Bronchial epithelial cell (primary cell): ENCODE results near the gene C1orf87. TPM values are rescaled to one million over a fixed set of nuclear protein-coding genes. Genes with fewer than 3 reads are reported as not detected.
A peak's percentile ranks its signal among the peaks of the same experiment; 100 is the strongest.
"Not testable (repeated sequence)": the region's sequence is repeated elsewhere in the genome, so short reads cannot be mapped to it uniquely, and the experiment has no call there.

Experiments
- DNase-seq: peaks from one replicate; pipeline ENCODE4 v3.0.0-alpha.2; 2010; ENCODE audit warnings: low read depth
- FAIRE-seq: peaks from 2 replicates; lab custom pipeline; 2011; peaks lifted over from hg19 to GRCh38; lab: Jason Lieb, UNC
- H3K27me3 ChIP-seq: 2 replicates; pipeline ENCODE4 v1.5.1; 2011; ENCODE audit warnings: low read length; ENCODE audit not compliant: control insufficient read depth, insufficient read depth
- H3K36me3 ChIP-seq: 2 replicates; pipeline ENCODE4 v1.5.1; 2011; ENCODE audit warnings: low read length; ENCODE audit not compliant: control insufficient read depth, insufficient read depth
- H3K4me3 ChIP-seq: 2 replicates; pipeline ENCODE4 v1.5.1; 2011; ENCODE audit warnings: mild to moderate bottlenecking, low read depth, low read length, control low read depth
- total RNA-seq: library from RNA; depleted of rRNA; stranded (reverse); fragments of >200 nt; gene quantifications from 2 replicates; pipeline ENCODE4 v1.2.1, GENCODE V29; 2014
- TF ChIP-seq, protein P1 (sequence below): IDR thresholded peaks from 2 replicates; pipeline ENCODE4 v1.5.1; 2011; ENCODE audit warnings: mild to moderate bottlenecking, moderate library complexity, low read length, control low read depth, inconsistent platforms; ENCODE audit not compliant: insufficient read depth, severe bottlenecking

Gene C1orf87
- total RNA-seq, 1 donor from 2014 or later = not detected

DNA sequence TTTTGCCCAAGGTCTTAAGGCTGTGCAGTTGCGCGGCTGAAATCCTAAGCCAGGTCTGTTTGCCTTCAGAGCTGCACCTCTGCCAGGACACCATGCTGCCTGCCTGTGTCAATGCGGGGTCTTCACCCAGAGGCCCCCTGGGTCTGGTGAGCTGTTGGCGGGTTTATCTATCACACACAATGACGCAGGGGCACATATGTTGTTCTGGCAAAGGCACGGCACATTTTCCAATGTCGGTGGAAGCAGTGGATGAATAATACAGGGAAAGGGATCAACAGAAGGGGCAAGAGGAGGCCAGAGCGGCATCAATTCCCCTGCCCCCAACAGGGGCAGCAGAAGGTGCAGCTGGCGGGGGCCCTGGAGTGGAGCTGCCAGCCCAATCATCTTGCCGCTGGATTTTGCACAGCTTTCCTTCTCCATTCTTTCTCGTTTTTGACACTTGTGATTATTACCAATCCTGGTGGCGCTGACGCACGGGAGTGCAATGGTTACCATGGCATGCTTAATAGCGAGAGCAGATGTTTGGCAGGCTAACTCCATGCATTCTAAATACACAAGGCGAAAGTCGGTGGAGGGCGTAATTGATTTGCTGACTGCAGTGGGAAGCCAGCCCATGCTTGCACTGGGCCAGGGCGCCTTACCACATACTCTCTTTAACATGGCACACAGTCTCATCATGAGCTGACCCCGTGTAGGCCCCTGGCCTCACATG lies 101.2 kb downstream of the C1orf87 start:
- DNase-seq (no peak), FAIRE-seq (no peak)
- peaks cover 2% of the 10 kb centered on the region for H3K27me3 ChIP-seq
- no peak overlapping the region for H3K4me3 ChIP-seq
- H3K36me3 ChIP-seq = no peaks in the 10 kb centered on the region
- TF ChIP-seq, protein P1, sequence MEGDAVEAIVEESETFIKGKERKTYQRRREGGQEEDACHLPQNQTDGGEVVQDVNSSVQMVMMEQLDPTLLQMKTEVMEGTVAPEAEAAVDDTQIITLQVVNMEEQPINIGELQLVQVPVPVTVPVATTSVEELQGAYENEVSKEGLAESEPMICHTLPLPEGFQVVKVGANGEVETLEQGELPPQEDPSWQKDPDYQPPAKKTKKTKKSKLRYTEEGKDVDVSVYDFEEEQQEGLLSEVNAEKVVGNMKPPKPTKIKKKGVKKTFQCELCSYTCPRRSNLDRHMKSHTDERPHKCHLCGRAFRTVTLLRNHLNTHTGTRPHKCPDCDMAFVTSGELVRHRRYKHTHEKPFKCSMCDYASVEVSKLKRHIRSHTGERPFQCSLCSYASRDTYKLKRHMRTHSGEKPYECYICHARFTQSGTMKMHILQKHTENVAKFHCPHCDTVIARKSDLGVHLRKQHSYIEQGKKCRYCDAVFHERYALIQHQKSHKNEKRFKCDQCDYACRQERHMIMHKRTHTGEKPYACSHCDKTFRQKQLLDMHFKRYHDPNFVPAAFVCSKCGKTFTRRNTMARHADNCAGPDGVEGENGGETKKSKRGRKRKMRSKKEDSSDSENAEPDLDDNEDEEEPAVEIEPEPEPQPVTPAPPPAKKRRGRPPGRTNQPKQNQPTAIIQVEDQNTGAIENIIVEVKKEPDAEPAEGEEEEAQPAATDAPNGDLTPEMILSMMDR = no peak

DNA sequence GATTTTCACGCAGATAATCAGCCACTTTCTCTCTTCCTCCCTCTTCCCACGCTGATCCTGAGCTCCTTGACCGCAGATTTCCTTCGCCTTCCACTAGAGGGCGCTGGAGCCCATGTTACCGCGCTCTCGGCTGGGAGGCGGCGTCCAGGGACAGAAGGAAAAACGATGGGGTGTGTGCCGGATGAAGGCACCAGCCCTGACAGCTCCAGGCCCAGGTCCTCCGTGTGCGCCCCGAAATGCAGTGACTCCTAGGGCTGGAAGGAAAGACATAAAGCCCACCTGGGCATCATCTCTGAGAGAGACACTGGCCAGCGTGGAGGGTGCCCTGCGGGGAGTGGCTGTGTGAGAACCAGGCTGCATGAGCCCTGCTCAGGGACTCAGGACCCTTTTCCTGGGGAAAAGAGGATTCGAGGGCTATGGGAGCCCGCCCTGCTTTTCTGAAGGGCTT lies 102.1 kb downstream of the C1orf87 start:
- TF ChIP-seq, protein P1 = peak; percentile 85
- FAIRE-seq = no peak

DNA sequence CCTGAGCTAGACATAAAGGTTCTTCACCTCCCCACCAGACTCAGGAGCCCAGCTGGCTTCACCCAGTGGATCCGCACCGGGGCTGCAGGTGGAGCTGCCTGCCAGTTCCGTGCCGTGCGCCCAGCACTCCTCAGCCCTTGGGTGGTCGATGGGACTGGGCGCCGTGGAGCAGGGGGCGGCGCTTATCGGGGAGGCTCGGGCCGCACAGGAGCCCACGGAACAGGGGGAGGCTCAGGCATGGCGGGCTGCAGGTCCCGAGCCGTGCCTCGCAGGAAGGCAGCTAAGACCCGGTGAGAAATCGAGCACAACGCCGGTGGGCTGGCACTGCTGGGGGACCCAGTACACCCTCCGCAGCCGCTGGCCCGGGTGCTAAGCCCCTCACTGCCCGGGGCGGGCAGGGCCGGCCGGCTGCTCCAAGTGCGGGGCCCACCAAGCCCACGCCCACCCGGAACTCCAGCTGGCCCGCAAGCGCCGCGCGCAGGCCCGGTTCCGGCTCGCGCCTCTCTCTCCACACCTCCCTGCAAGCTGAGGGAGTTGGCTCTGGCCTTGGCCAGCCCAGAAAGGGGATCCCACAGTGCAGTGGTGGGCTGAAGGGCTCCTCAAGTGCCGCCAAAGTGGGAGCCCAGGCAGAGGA lies 103.9 kb downstream of the C1orf87 start:
- H3K4me3 ChIP-seq, H3K27me3 ChIP-seq, FAIRE-seq, DNase-seq, H3K36me3 ChIP-seq: not testable (repeated sequence)

More for the DNA sequence above, 102.1 kb downstream of the C1orf87 start:
- DNase-seq = peak; percentile 39
- Histone ChIP-seq H3K27me3 (peaks cover 2% of the 10 kb centered on the region), H3K4me3 (no peak overlapping the region), H3K36me3 (no peaks in the 10 kb centered on the region)

DNA sequence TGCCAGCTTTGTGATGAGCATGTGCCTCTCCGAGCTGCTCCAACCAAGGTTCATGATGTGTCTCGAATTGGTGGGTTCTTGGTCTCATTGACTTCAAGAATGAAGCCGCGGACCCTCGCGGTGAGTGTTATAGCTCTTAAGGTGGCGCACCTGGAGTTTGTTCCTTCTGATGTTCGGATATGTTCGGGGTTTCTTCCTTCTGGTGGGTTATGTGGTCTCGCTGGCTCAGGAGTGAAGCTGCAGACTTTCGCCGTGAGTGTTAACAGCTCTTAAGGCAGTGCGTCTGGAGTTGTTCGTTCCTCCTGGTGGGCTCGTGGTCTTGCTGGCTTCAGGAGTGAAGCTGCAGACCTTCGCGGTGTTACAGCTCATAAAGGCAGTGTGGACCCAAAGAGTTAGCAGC lies 104.8 kb downstream of the C1orf87 start:
- H3K36me3 ChIP-seq, DNase-seq, FAIRE-seq, H3K4me3 ChIP-seq, H3K27me3 ChIP-seq: not testable (repeated sequence)

DNA sequence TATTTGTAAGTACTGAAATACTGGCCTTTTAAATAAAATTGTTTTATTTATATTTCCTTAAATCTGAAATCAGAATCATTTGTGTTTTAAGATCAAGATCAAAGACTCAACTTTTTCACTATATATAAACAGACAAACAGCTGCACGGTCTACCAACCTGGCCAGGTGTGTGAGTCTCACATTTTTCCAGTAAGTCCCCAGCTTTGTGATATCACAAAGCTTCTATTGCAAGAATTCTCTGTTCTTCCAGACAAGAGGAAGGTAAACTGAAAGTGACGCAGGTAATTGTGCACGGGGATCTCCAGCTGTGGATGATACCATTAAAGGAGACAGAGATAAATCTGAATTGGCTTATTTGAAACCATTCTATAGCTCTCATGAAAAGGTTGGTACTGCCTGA lies 105.8 kb downstream of the C1orf87 start:
- DNase-seq = no peak
- Histone ChIP-seq H3K36me3 (no peaks in the 10 kb centered on the region), H3K27me3 (no peaks in the 10 kb centered on the region), H3K4me3 (no peak overlapping the region)
- TF ChIP-seq, protein P1 = no peak
- FAIRE-seq = no peak

DNA sequence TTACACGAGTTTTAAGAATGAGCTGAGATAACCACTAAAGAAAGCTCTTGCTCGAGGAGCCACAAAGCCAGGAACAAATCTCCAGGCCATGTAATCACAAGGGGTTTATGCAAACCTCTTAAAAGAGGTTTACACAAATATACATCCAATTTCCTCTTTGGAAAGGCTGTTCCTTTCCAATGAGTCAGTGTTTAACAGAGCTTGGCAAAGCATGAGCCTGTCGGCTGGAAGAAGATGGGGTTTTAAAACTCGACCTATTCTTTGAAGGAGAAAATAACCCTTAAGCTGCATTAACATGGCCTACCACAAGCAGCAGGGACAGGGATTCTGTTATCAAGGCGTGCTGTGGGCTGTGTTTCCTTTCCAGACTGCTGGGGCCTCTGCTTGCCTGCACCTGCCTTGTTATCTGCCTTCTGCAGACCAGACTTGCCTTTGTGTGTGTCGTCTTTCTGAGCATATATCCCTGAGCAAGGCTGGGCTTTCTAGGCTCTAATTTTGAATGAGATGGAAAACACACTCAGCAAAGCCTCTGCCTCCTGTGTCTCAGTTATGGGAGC lies 106.4 kb downstream of the C1orf87 start:
- TF ChIP-seq, protein P1 = no peak
- no peaks in the 10 kb centered on the region for H3K27me3 ChIP-seq
- DNase-seq (peak; percentile 40), FAIRE-seq (no peak)
- no peaks in the 10 kb centered on the region for H3K36me3 ChIP-seq
- no peak overlapping the region for H3K4me3 ChIP-seq
